GM13976 (cell line): ENCODE data around the gene FCHSD2.
"Not testable (repeated sequence)": the region's sequence is repeated elsewhere in the genome, so short reads cannot be mapped to it uniquely, and the experiment has no call there.

Experiments
- DNase-seq: peaks from one replicate; pipeline ENCODE4 v3.0.0; 2012; ENCODE audit warnings: low spot score
- in situ Hi-C: fragments of 300-500 bp; cut with MboI; formaldehyde crosslinking; loops from one replicate; pipeline ENCODE4 v1.12.0; 2022; ENCODE audit warnings: low sequenced_read_pairs, mixed read lengths, inconsistent platforms; ENCODE audit not compliant: unreplicated experiment
- TF ChIP-seq, protein P1 (sequence below): IDR thresholded peaks from 2 replicates; pipeline ENCODE4 v1.5.1; 2012; ENCODE audit warnings: borderline replicate concordance, mild to moderate bottlenecking; ENCODE audit not compliant: insufficient read depth; ENCODE audit errors: extremely low read depth, missing control alignments, control extremely low read depth

FCHSD2 gene

DNA sequence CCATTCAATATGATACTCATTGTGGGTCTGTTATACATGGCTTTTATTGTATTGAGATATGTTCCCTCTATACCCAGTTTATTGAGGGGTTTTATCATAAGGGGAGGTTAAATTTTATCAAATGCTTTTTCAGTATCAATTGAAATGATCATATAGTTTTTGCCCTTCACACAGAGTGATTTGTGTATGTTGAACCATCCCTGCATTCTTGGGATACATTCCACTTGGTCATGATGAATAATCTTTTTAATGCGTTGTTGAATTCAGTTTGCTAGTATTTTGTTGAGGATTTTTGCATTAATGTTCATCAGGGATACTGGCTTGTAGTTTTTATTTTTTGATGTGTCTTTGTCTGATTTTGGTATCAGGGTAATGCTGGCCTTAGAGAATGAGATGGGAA lies 229.9 kb downstream of the FCHSD2 start:
- in situ Hi-C loops = no loop called here
- DNase-seq = no peak

DNA sequence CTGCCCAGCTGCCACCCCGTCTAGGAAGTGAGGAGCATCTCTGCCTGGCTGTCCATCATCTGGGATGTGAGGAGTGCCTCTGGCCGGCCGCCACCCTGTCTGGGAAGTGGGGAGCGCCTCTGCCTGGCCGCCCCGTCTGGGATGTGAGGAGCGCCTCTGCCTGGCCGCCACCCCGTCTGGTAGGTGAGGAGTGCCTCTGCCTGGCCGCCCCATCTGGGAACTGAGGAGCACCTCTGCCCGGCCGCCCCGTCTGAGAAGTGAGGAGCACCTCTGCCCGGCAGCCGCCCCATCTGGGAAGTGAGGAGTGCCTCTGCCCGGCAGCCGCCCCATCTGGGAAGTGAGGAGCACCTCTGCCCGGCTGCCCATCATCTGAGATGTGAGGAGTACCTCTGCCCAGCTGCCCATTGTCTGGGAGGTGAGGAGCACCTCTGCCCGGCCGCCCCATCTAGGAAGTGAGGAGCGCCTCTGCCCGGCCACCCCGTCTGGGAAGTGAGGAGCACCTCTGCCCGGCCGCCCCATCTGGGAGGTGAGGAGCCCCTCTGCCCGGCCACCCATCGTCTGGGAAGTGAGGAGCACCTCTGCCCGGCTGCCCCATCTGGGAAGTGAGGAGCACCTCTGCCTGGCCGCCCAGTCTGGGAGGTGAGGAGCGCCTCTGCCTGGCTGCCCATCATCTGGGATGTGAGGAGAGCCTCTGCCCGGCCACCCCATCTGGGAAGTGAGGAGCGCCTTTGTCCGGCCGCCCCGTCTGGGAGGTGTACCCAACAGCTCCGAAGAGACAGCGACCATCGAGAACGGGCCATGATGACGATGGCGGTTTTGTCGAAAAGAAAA lies 232.3 kb downstream of the FCHSD2 start:
- DNase-seq, in situ Hi-C loops: not testable (repeated sequence)

More for the DNA sequence above, 229.9 kb downstream of the FCHSD2 start:
- TF ChIP-seq, protein P1, sequence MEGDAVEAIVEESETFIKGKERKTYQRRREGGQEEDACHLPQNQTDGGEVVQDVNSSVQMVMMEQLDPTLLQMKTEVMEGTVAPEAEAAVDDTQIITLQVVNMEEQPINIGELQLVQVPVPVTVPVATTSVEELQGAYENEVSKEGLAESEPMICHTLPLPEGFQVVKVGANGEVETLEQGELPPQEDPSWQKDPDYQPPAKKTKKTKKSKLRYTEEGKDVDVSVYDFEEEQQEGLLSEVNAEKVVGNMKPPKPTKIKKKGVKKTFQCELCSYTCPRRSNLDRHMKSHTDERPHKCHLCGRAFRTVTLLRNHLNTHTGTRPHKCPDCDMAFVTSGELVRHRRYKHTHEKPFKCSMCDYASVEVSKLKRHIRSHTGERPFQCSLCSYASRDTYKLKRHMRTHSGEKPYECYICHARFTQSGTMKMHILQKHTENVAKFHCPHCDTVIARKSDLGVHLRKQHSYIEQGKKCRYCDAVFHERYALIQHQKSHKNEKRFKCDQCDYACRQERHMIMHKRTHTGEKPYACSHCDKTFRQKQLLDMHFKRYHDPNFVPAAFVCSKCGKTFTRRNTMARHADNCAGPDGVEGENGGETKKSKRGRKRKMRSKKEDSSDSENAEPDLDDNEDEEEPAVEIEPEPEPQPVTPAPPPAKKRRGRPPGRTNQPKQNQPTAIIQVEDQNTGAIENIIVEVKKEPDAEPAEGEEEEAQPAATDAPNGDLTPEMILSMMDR = no peak

DNA sequence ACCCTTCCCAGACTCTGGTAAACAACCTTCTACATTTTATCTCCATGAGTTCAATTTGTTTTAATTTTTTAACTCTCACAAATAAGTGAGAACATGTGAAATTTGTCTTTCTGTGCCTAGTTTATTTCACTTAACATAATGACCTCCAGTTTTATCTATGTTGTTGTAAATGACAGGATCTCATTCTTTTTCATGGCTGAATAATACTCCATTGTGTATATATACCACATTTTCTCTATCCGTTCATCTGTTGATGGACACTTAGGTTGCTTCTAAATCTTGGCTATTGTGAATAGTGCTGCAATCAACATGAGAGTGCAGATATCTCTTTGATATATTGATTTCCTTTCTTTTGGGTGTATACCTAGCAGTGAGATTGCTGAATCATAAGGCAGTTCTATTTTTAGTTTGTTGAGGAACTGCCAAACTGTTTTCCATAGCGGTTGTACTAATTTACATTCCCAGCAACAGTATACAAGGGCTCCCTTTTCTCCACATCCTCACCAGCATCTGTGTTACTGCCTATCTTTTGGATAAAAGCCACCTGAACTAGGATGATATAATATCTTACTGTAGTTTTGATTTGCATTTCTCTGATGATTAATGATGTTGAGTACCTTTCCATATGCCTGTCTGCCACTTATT lies 234.0 kb downstream of the FCHSD2 start:
- TF ChIP-seq, protein P1 = no peak
- in situ Hi-C loops = no loop called here
- no peak for DNase-seq

DNA sequence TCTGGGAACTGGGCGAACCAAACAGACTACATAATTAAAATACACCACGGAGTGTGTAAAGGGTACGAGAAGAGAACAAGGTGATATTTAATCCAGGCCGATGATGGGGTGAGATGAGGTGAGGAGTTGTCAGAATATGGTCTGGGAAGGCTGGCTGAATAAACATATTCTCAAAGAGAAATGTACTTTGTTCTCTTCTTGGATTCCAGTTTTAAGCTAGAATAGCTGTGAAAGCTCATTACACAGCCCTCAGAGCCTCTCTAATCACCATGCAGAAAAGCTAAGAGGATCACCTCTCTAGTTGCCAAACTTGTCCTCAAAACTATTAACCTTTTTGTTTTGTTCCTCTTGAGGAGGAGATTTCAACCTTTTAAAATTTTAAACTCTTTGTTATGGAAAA lies 238.1 kb downstream of the FCHSD2 start:
- in situ Hi-C loops = no loop called here
- DNase-seq = no peak
- TF ChIP-seq, protein P1 = no peak

DNA sequence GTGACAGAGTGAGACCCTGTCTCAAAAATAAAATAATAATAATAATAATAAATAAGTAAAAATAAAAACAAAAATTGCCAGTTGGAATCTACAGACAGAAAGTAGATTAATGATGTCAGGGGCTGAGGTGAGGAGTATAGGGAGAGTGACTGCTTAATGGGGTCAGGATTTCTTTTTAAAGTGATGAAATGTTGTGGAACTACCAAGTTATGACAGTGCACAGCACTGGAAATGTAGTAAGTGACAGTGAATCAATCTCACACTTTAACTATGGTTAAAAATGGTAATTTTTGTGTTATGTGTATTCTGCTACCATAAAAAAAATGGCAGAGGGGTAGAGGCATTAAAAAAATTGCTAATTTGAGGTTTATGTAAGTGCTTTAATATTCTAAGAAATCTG lies 240.7 kb downstream of the FCHSD2 start:
- DNase-seq = no peak
- TF ChIP-seq, protein P1 = no peak
- in situ Hi-C loops = no loop called here

DNA sequence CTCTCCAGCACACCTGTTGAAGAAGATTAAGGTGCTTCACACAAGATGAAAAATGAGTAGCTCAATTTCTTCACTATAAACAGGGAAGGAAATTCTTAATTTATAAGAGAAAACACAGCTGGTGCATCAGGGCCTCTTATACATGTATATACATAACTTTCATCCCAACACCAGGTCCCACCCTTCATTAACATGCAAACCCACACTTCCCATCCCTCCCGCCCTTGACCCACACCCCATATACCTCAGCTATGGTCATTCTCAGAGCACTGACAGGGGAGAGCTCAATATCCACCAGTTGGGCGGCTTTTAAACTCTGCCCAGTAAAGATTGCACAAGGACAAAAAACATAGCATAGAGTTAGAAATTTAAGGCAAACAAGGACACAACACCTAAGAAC lies 242.1 kb downstream of the FCHSD2 start:
- no peak for DNase-seq
- TF ChIP-seq, protein P1 = no peak
- in situ Hi-C loops = no loop called here

DNA sequence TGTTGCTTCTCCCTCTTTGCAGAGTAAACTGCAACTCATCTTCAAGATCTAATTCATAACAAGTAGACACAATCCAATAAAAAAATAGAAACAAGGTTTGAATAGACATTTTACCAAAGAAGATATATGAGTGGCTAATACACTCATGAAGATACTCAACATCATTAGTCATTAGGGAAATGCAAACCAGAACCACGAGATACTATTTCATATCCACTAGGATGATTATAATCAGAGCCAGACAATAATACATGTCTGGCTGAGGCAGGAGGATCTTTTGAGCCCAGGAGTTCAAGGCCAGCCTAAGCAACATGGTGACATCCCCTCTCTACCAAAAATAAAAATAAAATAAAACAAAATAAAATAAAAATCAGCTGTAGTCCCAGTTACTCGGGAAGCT lies 242.9 kb downstream of the FCHSD2 start:
- in situ Hi-C loops = no loop called here
- DNase-seq = no peak
- TF ChIP-seq, protein P1 = no peak
